KMS-11 (cell line): ENCODE data around the gene BSG.

Source experiments
- H2AFZ ChIP-seq: fragments of 200-600 bp; sonication (generic); 2 replicates; pipeline ENCODE4 v1.6.1; 2016; ENCODE audit warnings: antibody characterized with exemption, mixed run types, low read depth
- H3K27ac ChIP-seq: fragments of 200-600 bp; sonication (generic); 2 replicates; pipeline ENCODE4 v1.6.1; 2016; ENCODE audit warnings: mild to moderate bottlenecking, mixed run types
- H3K27me3 ChIP-seq: fragments of 200-600 bp; sonication (generic); 2 replicates; pipeline ENCODE4 v1.6.1; 2017; ENCODE audit warnings: mild to moderate bottlenecking, low read depth, mixed run types, moderate library complexity; ENCODE audit not compliant: insufficient read depth
- H3K36me3 ChIP-seq: fragments of 200-600 bp; sonication (generic); 2 replicates; pipeline ENCODE4 v1.6.1; 2017; ENCODE audit warnings: mild to moderate bottlenecking, mixed run types; ENCODE audit not compliant: insufficient read depth
- H3K4me1 ChIP-seq: fragments of 200-600 bp; sonication (generic); 2 replicates; pipeline ENCODE4 v1.6.1; 2016; ENCODE audit warnings: mild to moderate bottlenecking, low read depth, mixed run types; ENCODE audit not compliant: poor library complexity, severe bottlenecking
- H3K4me2 ChIP-seq: fragments of 200-600 bp; sonication (generic); 2 replicates; pipeline ENCODE4 v1.7.0; 2016; ENCODE audit warnings: mild to moderate bottlenecking, mixed run types
- H3K4me3 ChIP-seq: fragments of 200-600 bp; sonication (generic); IDR thresholded peaks from 2 replicates; pipeline ENCODE4 v1.6.1; 2017; ENCODE audit warnings: low read depth, low read length, mixed read lengths; ENCODE audit not compliant: insufficient read depth
- H3K79me2 ChIP-seq: fragments of 200-600 bp; sonication (generic); 2 replicates; pipeline ENCODE4 v1.6.1; 2016; ENCODE audit warnings: low read depth, mixed run types; ENCODE audit not compliant: insufficient read depth
- H3K9ac ChIP-seq: fragments of 200-600 bp; sonication (generic); 2 replicates; pipeline ENCODE4 v1.6.1; 2016; ENCODE audit warnings: mild to moderate bottlenecking, mixed run types
- H4K20me1 ChIP-seq: fragments of 200-600 bp; sonication (generic); 2 replicates; pipeline ENCODE4 v1.6.1; 2016; ENCODE audit warnings: mild to moderate bottlenecking, mixed run types; ENCODE audit not compliant: insufficient read depth
- CTCF ChIP-seq: fragments of 200-600 bp; sonication (generic); conservative IDR thresholded peaks from 2 replicates; pipeline ENCODE4 v1.6.1; 2017; ENCODE audit warnings: low read depth, mild to moderate bottlenecking, antibody characterized with exemption, low read length, moderate library complexity, mixed read lengths

The BSG gene

GRCh38 chr19:560121-560520, 12.3 kb upstream of the BSG start:
- no peaks in the 10 kb centered on the region for H3K79me2 ChIP-seq
- H3K4me1 ChIP-seq: peaks cover 6% of the 10 kb centered on the region
- H4K20me1 ChIP-seq: no peaks in the 10 kb centered on the region
- no peak for TF ChIP-seq CTCF
- no peaks in the 10 kb centered on the region for H3K36me3 ChIP-seq
- no peak overlapping the region for H3K27ac ChIP-seq
- peaks cover 18% of the 10 kb centered on the region; the same call in 1 of the 2 replicates for H3K27me3 ChIP-seq
- no peak overlapping the region for H2AFZ ChIP-seq
- H3K4me2 ChIP-seq: no peak overlapping the region
- no peak overlapping the region for H3K9ac ChIP-seq
- H3K4me3 ChIP-seq: no peak overlapping the region

- TF ChIP-seq CTCF: no peak
- H3K36me3 ChIP-seq: no peaks in the 10 kb centered on the region
- no peak overlapping the region for H3K27ac ChIP-seq
- no peaks in the 10 kb centered on the region for H3K4me1 ChIP-seq
- no peak overlapping the region for H3K4me3 ChIP-seq
- H3K9ac ChIP-seq: no peak overlapping the region
- H2AFZ ChIP-seq: no peak overlapping the region
- no peak overlapping the region for H3K4me2 ChIP-seq
- no peaks in the 10 kb centered on the region for H4K20me1 ChIP-seq
- no peaks in the 10 kb centered on the region for H3K79me2 ChIP-seq
- no peaks in the 10 kb centered on the region for H3K27me3 ChIP-seq
Observed at GRCh38 chr19:566403-566802, 6.0 kb upstream of the BSG start.

- TF ChIP-seq CTCF: no peak
- no peak overlapping the region for H3K9ac ChIP-seq
- H2AFZ ChIP-seq: no peak overlapping the region
- no peaks in the 10 kb centered on the region for H3K79me2 ChIP-seq
- H3K4me2 ChIP-seq: no peak overlapping the region
- no peaks in the 10 kb centered on the region for H3K27me3 ChIP-seq
- H3K4me1 ChIP-seq: no peaks in the 10 kb centered on the region
- H3K27ac ChIP-seq: no peak overlapping the region
- no peaks in the 10 kb centered on the region for H4K20me1 ChIP-seq
- H3K4me3 ChIP-seq: no peak overlapping the region
- H3K36me3 ChIP-seq: no peaks in the 10 kb centered on the region
Observed at GRCh38 chr19:566844-567243, 5.6 kb upstream of the BSG start.

GRCh38 chr19:567296-567900, 5.0 kb upstream of the BSG start:
- no peaks in the 10 kb centered on the region for H3K27me3 ChIP-seq
- no peak overlapping the region for H3K4me3 ChIP-seq
- H3K27ac ChIP-seq: no peak overlapping the region
- no peaks in the 10 kb centered on the region for H3K4me1 ChIP-seq
- H3K4me2 ChIP-seq: no peak overlapping the region
- no peaks in the 10 kb centered on the region for H3K36me3 ChIP-seq
- H2AFZ ChIP-seq: no peak overlapping the region
- no peak for TF ChIP-seq CTCF
- no peaks in the 10 kb centered on the region for H3K79me2 ChIP-seq
- H4K20me1 ChIP-seq: no peaks in the 10 kb centered on the region
- no peak overlapping the region for H3K9ac ChIP-seq
